Effector CD8-positive, alpha-beta T cell (primary cell): ENCODE measurements around the gene ARHGAP22.
"Not testable (repeated sequence)": the region's sequence is repeated elsewhere in the genome, so short reads cannot be mapped to it uniquely, and the experiment has no call there.

Source experiments
- DNase-seq: peaks from one replicate; lab custom pipeline; 2025; lab: John Stamatoyannopoulos, UW

ARHGAP22 gene

GRCh38 chr10:48450233-48450740, 154.6 kb downstream of the ARHGAP22 start:
- no peak for DNase-seq

- DNase-seq = no peak
Measured at GRCh38 chr10:48449501-48450232, 155.2 kb downstream of the ARHGAP22 start.

- no peak for DNase-seq
Measured at GRCh38 chr10:48448796-48449195, 156.1 kb downstream of the ARHGAP22 start.

GRCh38 chr10:48447356-48448215, 157.3 kb downstream of the ARHGAP22 start:
- DNase-seq = no peak

GRCh38 chr10:48446785-48447184, 158.1 kb downstream of the ARHGAP22 start:
- no peak for DNase-seq

- DNase-seq = no peak
Measured at GRCh38 chr10:48445932-48446331, 158.9 kb downstream of the ARHGAP22 start.

- no peak for DNase-seq
Measured at GRCh38 chr10:48444861-48445841, 159.7 kb downstream of the ARHGAP22 start.

- no peak for DNase-seq
Measured at GRCh38 chr10:48444266-48444665, 160.6 kb downstream of the ARHGAP22 start.

GRCh38 chr10:48442809-48443177, 162.1 kb downstream of the ARHGAP22 start:
- DNase-seq = no peak

GRCh38 chr10:48442090-48442808, 162.6 kb downstream of the ARHGAP22 start:
- DNase-seq = no peak

GRCh38 chr10:48440771-48441170, 164.1 kb downstream of the ARHGAP22 start:
- no peak for DNase-seq

GRCh38 chr10:48439581-48440041, 165.3 kb downstream of the ARHGAP22 start:
- no peak for DNase-seq

GRCh38 chr10:48439031-48439430, 165.8 kb downstream of the ARHGAP22 start:
- no peak for DNase-seq

GRCh38 chr10:48437546-48437945, 167.3 kb downstream of the ARHGAP22 start:
- no peak for DNase-seq

GRCh38 chr10:48431871-48432270, 173.0 kb downstream of the ARHGAP22 start:
- DNase-seq = no peak

- no peak for DNase-seq
Measured at GRCh38 chr10:48430402-48430993, 174.4 kb downstream of the ARHGAP22 start.

GRCh38 chr10:48429309-48429708, 175.6 kb downstream of the ARHGAP22 start:
- no peak for DNase-seq

- DNase-seq = no peak
Measured at GRCh38 chr10:48428896-48429295, 176.0 kb downstream of the ARHGAP22 start.

GRCh38 chr10:48423884-48424283, 181.0 kb downstream of the ARHGAP22 start:
- DNase-seq = no peak

GRCh38 chr10:48421862-48422261, 183.0 kb downstream of the ARHGAP22 start:
- DNase-seq = not testable (repeated sequence)

- no peak for DNase-seq
Measured at GRCh38 chr10:48419714-48420113, 185.2 kb downstream of the ARHGAP22 start.
